NCI-H1048 (cell line): Measurements from ENCODE around the gene SELENOS.
"Not testable (repeated sequence)": the region's sequence is repeated elsewhere in the genome, so short reads cannot be mapped to it uniquely, and the experiment has no call there.

Experiments
- DNase-seq: peaks from one replicate; lab custom pipeline; 2025; lab: John Stamatoyannopoulos, UW

The SELENOS gene

GRCh38 chr15:101309436-101310160 is 32.3 kb upstream of the SELENOS start:
- no peak for DNase-seq

DNA sequence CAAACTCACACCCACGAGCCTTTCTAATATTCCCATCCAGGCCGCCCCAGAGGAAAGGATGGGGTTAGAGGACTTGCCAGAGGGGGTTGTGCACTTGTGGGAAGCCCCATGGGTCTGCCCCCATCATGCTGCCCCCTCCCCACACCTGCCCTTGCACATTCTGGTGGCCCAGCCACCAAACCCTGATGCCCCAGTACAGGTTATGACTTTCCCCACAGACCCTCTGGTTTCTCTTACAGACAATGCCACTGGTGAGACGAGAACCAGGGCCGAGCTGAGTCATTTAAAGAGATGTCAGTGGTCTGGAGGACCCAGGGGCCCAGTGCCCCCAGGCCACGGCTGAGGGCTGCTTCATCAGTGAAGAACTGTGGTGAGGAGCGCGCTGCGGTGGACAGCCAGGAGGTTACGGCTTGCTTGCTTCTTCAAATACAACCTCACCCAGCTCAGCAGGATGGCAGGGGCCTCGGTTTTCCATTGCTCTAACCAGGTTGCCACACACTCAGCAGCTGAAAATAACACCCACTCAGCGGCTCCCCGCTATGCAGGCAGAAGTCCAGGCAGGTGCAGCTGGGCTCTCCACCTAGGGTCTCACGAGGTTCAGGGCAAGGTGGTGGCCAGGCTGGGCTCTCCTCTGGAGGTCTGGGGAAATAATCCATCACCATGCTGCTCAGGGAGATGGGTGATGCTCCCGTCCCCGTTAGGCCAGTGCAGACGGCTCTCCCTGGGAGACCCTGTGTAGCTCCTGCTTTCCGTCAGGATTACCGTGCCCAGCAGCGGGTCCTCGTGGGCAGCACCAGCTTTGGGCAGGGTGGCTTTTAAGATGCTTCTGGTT is 31.5 kb upstream of the SELENOS start:
- no peak for DNase-seq

DNA sequence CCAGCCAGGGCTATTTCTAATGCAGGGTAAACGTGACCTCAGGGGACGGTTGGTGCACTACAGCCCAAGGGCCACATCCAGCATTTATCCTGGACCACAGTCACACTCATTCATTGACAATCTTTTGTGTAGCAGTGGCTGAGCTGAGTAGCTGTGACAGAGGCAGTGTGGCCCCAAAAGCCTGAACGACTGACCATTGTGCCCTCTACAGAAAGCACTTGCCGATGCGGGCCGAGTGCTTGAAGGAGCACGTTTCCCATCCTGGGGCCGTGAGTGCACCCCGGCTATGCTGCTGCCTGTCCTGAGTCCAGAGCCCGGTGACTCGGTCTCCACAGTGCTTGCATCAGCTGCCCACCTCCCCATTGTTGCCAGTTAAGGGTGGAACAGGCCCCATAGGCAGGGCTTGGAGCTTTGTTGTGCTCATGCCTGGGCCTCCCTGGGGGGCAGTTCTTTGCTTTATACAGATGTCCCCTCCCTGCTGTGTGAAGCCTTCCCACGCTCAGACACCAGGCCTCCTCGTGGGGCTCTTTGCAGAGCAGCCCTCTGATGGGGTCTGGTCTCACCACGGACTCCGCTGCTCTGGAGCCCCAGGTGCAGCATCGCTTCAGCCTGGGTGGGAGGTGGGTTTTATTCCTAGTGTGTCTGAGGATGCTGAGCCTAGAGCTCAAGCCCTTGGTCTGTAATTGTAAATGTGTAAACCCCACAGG is 30.8 kb upstream of the SELENOS start:
- no peak for DNase-seq

DNA sequence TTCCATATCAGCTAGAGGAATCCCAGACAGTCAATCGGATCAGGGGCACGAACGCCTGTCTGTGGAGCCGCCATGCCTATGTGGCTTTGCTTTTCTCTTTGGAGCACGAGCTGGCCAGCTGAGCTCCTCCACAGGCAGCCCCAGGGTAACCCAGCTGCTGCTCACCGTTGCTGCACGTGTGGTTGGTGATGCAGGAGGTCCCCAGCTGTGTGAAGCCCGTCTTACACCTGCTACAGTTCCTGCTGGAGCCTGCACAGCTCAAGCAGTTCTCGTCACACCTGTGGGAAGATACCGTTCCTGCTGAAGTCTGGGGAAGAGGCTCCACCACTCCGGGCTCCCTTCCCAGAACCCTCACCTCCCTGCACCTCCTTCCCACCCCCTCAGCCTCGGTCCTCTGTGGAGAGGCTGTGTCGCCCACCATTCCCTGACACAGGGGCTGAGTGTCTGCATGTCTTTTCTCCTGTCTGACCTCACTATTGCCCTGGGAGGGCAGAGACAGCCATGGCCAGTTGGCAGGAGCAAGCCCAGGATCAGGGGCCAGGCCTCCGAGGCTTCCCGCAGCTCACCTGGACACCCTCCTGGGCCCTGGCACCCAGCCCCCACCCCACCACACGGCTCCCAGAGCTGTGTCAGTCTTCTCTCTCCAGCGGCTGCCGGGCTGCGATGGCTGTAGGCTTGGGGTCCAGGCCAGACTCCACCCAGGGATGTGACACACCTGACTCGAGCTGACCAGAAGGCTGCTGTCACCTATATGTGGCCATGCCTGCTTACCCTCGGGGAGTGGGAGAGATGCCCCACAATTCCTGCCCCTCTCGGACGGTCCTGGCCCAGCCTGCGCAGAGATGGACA is 30.0 kb upstream of the SELENOS start:
- DNase-seq, result no peak

- no peak for DNase-seq
These were observed 29.2 kb upstream of the SELENOS start for GRCh38 chr15:101306341-101307047.

- no peak for DNase-seq
These were observed 28.6 kb upstream of the SELENOS start for GRCh38 chr15:101305820-101306255.

- DNase-seq, result no peak
These were observed 26.1 kb upstream of the SELENOS start for GRCh38 chr15:101303408-101303807.

GRCh38 chr15:101296418-101297405 is 19.4 kb upstream of the SELENOS start:
- no peak for DNase-seq

GRCh38 chr15:101295607-101296161 is 18.4 kb upstream of the SELENOS start:
- no peak for DNase-seq

DNA sequence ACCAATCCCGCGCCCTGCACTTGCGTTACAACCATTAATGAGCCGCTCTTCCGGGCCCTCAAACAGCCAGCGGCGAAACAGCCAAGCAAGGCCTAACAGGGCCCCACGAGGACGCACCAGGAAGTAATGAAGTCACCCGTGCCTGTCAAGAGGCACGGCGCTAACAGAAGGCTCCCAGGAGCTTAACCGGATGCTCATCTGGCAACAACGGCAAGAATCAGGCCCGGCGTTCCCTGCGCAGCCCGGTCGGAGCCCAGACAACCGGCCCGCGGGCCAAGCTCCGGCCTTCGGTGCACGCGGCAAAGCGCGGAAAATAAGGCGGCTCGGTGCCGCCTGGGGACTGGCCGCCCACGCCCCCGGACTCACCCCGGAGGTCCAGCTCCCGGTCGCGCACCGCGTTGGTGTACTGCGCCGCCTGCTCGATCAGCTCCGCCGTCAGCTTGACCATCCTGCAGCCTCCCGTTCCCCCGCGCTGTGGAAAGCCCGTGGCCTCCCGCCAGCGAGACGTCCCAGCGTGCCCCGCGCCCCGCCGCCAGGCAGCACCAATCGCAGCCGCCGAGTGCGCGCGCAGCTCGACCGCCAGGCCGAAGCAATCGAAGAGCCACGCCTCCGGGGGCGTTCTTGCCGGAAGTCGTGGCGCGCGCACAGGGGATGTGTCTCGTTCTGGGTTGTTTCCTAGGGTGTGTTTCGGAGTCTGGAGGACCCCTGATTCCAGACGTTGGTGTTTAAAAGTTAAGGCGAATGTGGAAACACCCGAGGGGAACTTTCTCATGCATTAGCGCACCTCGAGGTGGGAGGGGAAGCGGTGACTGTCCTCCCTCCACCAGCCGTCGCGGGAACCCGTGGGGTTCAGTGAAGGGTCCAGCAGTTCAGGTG is 17.7 kb upstream of the SELENOS start, which contains the start of gene SNRPA1:
Gene SNRPA1 (minus strand): TSS at position 518 of the 876 bp plus-strand sequence. CDS start 70 bp downstream, at position 448.
- DNase-seq, result peak; percentile 92

DNA sequence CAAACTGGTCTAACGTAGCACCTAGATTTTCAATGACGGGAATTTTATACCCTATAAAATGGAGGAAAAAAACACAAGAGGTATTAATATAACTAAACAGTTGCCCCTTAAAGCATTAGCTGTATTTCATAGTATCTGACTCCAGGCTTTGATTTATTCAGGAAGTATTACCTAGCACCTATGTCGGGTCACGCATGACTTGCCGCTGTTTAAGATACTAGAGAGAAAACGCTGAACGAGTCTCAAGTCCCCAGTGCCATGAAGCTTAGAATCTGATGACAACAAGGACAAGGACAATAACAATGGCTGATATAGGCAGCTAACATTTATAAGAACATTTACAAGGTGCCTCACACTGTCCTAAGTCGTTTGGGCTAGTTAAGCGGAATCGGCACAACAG is 15.8 kb upstream of the SELENOS start:
- DNase-seq, result no peak

GRCh38 chr15:101288905-101289513 is 11.7 kb upstream of the SELENOS start:
- peak; percentile 16 for DNase-seq

- not testable (repeated sequence) for DNase-seq
These were observed 10.1 kb upstream of the SELENOS start for GRCh38 chr15:101287342-101287741.

- no peak for DNase-seq
These were observed 9.3 kb upstream of the SELENOS start for GRCh38 chr15:101286471-101287114.

GRCh38 chr15:101283931-101284330 is 6.6 kb upstream of the SELENOS start:
- no peak for DNase-seq

DNA sequence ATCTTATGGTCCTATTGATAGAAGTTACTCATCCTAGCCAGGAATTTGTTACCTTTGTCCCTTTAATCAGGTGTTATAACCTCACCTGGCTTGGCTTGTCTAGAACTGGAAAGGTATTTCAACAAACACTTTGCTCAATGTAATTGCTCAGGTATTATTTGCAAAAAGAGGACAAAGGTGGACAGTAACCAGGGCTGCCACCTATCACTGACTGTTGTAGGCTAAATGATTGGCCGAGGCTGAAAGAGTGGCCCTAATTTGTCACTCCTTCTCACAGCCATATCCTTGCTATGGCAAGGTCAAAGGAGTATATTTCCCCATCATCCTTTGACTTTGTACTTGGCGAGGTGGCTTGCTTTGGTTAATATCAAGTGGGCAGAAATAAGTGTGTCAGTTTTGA is 2.7 kb upstream of the SELENOS start:
- DNase-seq, result no peak

GRCh38 chr15:101277943-101278564 is 769 bp upstream of the SELENOS start:
- no peak for DNase-seq
